GM19372 (cell line): ENCODE measurements around the gene DCST1.

Experiments used
- ATAC-seq: cut with Tn5 transposase; IDR thresholded peaks from one replicate; pipeline ENCODE4 v1.9.1; 2021; ENCODE audit warnings: mild to moderate bottlenecking, low read depth, moderate library complexity; ENCODE audit not compliant: unreplicated experiment

The DCST1 gene

DNA sequence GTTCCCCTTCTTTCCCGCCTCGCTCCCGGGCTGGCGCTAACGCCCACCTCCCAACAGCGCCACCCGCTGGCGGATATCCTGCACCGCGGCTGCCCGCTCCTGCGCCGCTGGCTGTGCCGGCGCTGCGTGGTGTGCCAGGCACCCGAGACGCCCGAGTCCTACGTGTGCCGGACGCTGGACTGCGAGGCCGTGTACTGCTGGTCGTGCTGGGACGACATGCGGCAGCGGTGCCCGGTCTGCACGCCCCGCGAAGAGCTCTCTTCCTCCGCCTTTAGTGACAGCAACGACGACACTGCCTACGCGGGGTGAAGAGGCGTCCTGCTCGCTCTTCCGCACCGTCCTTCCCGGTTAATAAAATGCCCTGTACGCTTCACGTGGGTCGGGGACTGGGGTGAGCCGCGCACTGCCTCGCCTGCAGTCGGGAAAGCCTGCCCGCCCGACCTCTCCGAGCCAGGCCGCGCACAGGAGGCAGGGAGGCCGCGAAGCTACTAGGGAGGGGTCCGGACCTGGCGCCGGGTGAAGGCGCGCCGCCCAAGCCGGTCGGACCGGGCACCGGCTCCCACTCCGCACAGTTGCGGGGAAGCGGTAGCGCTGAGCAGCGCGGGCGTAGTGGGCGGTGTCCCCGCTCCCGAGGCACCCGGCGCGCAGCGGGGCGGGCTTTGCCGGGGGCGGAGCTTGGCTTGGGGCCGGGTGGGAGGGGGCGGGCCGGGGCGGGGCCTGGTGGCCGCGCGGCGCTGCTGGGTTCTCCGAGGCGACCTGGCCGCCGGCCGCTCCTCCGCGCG lies 17.1 kb downstream of the DCST1 start, which contains the start of gene ADAM15:
TSS of gene ADAM15 (plus strand) at position 757 of the 782 bp plus-strand sequence. CDS start 71 bp downstream, outside the sequence.
- peak; percentile 68 for ATAC-seq

DNA sequence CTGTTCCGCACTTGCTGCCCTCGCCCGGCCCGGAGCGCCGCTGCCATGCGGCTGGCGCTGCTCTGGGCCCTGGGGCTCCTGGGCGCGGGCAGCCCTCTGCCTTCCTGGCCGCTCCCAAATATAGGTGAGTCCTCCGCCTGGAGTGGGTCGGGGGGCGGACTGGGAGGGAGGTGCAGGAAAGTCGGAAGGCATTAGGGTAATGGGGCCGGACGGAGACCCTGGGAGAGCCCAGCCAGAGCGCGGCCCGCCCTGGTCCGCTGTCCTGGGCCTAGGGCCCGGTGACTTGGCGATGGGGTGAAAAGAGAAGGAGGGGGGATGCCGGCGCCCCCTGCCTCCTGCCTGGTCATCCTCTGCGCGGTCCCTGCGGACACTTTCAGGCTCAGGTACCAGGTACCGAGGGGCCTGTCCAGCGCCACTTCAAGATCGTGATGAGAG lies 17.7 kb downstream of the DCST1 start:
- no peak for ATAC-seq

DNA sequence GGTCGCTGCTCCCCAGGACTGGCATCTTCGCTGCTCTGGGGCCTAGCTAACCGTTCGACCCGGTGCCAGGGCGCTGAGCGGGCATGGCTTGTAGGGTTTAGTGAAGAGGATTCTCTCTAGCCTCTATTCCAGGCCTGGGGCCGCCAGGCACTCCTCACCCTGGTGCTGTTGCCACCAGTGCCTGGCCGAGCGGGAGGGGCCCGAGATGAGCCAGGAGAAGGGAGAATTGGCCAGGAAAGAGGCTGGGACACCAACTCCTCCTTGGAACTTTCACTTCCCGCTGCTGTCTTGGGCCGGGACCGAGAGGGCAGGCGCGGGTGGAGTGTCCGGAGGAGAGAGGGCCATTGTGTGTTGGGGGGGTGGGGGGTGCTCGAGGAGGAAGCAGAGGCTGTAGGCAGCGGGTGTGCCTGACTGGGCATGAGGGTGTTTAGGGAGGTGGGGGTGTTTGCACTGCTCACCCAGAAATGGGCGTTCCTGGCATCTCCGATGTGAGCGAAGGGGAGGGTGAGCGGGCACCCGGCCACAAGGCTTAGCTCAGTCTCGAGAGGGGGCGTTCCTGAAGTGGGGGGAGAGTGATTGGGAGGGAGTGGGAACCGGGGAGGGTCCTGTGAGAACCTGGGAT lies 18.3 kb downstream of the DCST1 start:
- ATAC-seq: no peak

DNA sequence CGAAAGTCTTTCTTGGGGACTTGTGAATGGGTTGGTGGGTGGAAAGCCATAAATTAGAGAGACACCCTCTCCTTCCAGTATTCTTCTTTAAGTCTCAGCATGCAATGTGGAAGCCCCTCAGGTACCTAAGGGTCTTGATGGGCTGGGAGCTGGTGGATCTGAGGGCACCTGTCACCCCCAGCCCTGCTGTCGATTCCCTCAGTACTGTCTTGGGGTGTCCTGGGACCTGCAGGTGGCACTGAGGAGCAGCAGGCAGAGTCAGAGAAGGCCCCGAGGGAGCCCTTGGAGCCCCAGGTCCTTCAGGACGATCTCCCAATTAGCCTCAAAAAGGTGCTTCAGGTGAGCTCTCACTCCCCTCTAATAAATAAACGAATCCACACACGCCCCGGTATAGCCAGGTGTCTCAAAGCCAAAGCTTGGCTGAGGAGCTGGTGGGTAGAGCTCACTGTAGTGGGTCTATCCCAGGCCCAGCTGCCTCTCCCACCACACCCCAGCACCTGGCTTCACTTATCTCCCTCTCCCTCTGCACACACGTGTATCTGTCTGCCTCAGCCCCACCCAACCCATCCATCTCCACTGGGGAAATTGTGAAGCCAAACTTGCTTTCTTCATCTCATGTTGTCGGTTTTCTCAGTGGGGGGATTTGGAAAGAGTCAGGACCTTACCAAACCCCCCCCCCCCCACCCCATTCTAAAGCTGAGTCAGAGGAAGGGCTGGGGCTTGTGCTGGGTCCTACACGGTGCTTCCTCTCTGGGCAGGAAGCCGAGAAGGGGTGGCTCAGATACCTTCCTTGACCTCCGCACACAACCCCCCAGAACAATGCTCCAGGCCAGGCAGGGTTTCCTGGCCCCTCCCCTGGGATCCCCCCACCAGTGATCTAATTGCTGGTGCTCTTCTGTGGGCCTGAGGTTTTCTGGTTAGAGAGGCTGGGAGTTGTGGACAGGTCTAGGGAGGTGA lies 19.1 kb downstream of the DCST1 start:
- no peak for ATAC-seq

- ATAC-seq: no peak
Observed at GRCh38 chr1:155053531-155054105, 20.0 kb downstream of the DCST1 start.

GRCh38 chr1:155057104-155057503 lies 23.5 kb downstream of the DCST1 start:
- no peak for ATAC-seq

- ATAC-seq: no peak
Observed at GRCh38 chr1:155057788-155058211, 24.2 kb downstream of the DCST1 start.

DNA sequence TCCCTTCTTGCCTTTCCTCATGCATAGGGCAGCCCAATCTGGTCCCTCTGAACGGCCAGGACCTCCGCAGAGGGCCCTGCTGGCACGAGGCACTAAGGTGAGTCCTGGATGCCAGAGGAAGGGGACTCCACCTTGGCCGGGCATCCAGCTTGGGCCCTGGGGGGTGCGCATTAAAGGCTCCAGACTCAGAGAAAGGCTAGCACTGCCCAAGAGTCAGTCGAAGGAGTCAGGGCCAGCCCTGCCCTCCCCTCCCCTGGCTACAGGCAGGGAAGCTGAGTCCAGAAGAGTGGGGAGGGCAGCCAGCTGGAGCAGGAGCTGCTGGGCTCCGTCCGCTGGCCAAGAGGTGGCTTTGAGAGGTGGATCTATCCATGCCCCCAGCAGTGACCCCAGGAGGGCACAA lies 27.1 kb downstream of the DCST1 start:
- ATAC-seq: no peak

DNA sequence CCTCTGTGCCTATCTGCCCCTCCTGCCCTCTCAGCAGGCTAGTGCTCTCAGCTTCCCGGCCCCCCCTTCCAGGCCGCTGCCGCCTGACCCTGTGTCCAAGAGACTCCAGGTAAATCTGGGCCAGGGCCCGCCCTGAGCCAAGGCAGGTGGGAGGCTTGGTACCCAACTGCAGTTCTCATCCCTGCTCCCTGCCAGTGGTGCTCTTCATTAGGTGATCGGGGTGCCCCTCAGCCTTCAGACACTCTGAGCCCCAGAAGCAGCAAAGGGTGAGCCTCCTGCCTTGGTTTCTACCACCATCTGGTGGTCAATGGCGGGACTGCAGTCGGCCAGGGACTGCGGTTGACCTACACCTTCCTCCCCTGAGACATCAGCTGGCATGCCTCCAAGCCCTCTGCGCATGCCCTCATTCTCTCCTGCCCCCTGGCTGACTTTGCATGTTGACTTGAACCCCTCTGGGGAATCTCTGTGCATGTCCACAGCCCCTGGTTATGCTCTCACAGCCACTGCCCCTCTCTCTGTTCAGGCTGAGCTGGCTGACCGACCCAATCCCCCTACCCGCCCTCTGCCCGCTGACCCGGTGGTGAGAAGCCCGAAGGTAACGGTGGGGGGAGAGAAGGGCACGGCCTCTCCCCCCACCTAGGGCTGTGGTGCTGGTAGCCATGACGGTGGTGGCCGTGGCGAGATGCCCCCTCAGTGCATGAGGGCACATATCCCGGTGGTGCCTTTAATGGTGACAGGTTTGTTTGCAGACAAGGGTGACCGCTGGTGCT lies 27.9 kb downstream of the DCST1 start:
- ATAC-seq: no peak

GRCh38 chr1:155062151-155062686 lies 28.6 kb downstream of the DCST1 start:
- no peak for ATAC-seq

GRCh38 chr1:155062702-155063411 lies 29.2 kb downstream of the DCST1 start:
- ATAC-seq: no peak

DNA sequence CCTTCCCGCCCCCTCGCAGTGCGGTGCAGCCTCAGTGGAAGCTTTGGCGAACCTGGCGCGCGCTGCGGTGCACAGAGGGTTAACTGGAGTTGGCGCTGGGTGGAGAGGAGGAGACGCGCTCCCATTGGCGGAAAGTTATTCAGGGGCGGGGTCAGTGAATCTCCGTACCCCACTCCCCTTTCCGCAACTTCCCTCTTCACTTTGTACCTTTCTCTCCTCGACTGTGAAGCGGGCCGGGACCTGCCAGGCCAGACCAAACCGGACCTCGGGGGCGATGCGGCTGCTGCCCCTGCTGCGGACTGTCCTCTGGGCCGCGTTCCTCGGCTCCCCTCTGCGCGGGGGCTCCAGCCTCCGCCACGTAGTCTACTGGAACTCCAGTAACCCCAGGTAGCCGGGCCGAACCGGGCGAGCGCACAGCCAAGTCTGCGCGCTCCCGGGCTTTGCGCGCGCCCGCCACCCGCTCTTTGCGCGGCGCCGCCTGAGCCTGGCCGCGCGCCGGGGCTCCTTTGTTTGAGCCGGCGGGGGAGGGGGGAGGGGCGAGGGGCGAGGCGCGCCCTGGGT lies 30.0 kb downstream of the DCST1 start, which contains the start of gene EFNA4:
TSS of gene EFNA4 (plus strand) at position 191 of the 561 bp plus-strand sequence. CDS start at position 275, 84 bp downstream.
- peak; percentile 60 for ATAC-seq

GRCh38 chr1:155064111-155064831 lies 30.6 kb downstream of the DCST1 start:
- no peak for ATAC-seq

- ATAC-seq: no peak
Observed at GRCh38 chr1:155064832-155065429, 31.3 kb downstream of the DCST1 start.

DNA sequence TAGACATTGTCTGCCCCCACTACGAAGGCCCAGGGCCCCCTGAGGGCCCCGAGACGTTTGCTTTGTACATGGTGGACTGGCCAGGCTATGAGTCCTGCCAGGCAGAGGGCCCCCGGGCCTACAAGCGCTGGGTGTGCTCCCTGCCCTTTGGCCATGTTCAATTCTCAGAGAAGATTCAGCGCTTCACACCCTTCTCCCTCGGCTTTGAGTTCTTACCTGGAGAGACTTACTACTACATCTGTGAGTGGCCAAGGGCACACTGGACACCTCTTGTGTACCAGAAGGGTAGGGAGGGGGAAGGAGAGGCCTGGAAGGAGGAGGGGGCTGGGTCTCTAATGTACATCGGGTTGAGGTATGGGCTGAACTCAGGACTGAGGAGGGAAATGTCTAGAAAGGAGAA lies 33.2 kb downstream of the DCST1 start:
- no peak for ATAC-seq

DNA sequence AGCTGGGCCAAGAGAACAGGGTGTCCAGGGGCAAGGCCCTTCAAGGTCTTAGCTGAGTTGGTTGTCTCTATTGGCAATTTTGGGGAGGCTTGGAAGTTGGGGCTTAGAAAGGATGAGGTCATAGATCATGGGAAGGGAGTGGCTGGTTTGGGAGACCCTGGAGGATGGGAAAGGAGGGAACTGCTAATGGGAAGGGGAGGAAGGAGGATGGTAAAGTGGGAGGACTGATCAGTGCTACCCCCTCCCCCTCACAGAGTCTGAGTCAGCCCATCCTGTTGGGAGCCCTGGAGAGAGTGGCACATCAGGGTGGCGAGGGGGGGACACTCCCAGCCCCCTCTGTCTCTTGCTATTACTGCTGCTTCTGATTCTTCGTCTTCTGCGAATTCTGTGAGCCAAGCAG lies 35.0 kb downstream of the DCST1 start:
- ATAC-seq: no peak

GRCh38 chr1:155069551-155070157 lies 36.0 kb downstream of the DCST1 start:
- ATAC-seq: no peak
